H54 (cell line): ENCODE results near the gene CPNE8.

Experiments
- DNase-seq: peaks from one replicate; pipeline ENCODE4 v3.0.0; 2011; ENCODE audit warnings: low spot score, mixed read lengths; ENCODE audit not compliant: insufficient read length
- FAIRE-seq: peaks from 3 replicates; lab custom pipeline; 2011; peaks lifted over from hg19 to GRCh38; lab: Jason Lieb, UNC
- POLR2A ChIP-seq: IDR thresholded peaks from 2 replicates; pipeline ENCODE4 v1.6.1; 2011; ENCODE audit warnings: low read depth, mild to moderate bottlenecking, low read length

Gene CPNE8

DNA sequence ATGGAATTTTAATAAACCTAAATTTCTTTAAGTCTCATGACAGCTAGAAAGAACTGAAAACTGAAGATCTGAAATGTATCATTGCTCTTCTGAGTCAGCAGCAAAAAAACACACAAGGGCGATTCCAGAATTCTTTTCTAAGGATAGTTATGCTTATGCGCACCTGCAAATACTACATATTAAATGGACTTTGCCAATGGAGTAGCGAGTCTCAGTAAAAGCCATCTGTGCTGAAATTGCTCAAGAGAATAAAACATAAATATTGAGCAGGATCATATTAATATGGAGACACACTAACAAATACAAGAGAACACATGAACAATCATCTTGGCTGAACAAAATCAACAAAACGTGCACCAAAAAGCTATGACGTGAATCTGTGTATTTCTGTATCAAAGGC, 73.7 kb downstream of the CPNE8 start:
- no peak for FAIRE-seq
- TF ChIP-seq POLR2A, result no peak
- no peak for DNase-seq

DNA sequence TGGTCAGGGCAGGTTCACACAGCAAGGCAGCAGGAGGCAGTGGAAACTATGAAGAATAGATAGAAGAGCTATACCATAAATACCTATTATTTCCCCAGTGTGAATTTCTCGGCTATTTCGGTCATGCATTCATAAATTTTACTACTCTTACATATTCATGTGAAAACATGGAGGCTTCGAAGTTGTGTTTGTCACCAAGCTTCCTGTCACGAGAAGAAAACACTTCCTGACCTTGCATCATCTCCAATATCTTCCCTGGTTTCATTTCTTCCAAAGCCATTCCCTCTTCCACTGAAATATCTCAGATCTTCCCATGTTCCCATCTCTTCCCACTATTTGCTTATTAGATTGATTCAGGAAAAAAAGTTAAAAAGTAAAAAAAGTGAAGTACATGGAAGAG, 80.4 kb downstream of the CPNE8 start:
- DNase-seq (no peak), FAIRE-seq (no peak)
- no peak for TF ChIP-seq POLR2A

DNA sequence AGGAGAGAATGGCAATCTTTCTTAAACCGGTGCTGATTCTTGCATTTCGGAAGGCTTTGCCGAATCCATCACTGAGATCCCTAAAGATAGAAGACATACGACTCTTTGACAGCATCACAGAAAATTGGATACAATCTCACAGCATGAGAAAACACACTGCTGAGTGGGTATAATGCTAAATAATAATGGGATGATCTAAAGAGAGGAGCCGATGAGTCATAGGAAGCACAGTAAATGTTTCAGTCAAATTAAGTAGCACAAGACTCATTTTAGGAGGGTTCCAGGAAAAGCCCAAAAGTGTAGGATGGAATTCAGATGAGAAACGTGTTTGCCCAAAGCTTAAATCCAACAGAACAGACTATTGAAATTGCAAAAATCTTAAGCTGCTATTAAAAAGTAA, 81.7 kb downstream of the CPNE8 start:
- no peak for FAIRE-seq
- TF ChIP-seq POLR2A, result no peak
- no peak for DNase-seq

DNA sequence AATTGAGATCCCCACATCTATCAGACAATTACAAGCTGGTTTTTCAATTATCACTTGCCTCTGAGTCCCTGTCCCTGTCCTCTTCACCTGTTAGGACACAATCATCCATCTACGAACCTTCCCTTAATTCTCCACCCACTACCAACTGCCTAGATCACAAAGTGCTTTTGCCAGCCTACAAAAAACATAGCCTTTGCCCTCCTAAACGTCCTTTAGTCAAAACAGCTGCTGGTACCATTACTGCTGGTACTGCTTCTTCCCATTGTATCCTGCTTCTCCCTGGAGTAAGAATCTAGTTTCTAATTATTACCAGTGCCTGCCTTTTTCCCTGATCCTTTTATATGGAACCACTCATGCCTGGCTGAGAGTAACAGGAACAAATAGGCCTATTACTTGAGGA, 82.1 kb downstream of the CPNE8 start:
- FAIRE-seq, result no peak
- DNase-seq, result no peak
- no peak for TF ChIP-seq POLR2A

DNA sequence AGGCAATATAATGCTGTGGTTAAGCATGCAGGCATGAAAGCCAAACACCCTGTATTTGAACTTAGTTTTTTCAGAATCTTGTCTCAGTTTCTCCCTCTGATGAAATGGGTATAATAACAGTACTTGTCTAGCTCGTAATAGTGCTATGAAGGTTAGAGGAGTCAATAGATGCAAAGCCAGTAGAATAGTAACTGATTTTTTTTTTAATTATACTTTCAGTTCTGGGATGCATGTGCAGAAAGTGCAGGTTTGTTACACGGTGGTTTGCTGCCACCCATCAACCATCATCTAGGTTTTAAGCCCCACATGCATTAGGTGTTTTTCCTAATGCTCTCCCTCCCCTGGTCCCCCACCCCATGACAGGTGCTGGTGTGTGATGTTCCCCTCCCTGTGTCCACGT, 87.4 kb downstream of the CPNE8 start:
- FAIRE-seq, result no peak

DNA sequence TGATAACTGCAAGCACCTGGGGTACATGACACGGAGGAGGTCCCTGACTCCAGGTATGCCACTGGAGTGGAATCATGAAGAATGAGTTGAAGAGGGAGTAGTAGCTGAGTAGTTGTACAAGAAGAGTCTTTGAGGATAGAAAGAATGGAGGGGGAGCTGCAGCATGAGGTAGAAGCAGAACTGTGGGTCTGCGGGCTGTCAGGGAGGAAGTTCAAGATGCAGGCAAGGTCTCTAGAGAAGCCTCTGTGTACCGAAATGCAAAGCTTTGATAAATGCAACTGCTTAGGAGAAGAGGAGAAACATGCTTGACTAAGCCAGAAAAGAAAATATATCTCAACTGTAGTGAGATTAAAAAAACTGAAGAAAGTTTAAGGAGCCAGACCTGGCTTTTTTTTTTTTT, 91.5 kb downstream of the CPNE8 start:
- no peak for FAIRE-seq
- DNase-seq, result no peak
- no peak for TF ChIP-seq POLR2A

More for the DNA sequence above, 87.4 kb downstream of the CPNE8 start:
- no peak for DNase-seq
- no peak for TF ChIP-seq POLR2A

DNA sequence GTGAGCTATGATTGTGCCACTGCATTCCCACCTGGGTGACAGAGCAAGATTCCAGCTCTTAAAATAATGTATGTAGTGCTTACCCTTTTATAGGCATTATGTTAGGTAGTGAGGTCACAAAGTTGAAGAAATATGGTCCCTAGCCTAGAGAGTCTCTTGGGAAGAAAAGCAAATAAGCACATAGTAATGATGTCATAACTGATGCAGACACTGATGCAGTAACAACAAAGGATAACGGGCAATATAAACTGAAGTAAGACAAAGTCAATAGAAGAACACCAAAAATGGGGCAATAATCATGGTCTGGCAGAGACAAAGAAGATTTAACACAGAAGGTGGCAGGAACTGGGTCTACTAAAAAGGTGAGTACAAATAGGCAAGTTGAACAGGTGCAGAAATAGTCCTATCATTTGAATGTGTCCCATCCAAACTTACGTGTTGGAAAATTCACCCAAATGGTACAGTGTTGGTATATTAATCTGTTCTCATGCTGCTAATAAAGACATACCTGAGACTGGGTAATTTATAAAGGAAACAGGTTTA, 93.5 kb downstream of the CPNE8 start:
- DNase-seq (no peak), FAIRE-seq (no peak)
- TF ChIP-seq POLR2A, result no peak

DNA sequence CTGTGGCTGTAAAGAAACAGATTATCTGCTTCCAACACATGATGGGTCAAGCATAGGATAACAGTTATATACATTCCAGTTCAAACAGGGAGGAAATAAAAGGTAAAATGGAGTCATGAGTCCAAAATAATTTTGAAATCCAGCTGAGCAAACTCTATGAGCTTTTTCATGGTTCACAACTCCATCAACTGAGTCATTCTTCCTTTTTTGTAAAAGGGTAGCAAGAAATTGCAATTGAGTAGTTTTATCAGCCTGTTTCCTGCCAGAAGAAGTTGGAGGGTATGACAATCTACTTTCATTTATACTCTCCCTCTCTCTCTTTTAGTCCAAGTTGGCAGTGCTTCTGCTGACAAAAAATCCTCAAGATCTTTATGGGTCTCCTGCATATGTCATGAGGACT, 95.6 kb downstream of the CPNE8 start:
- TF ChIP-seq POLR2A, result no peak
- no peak for DNase-seq
- no peak for FAIRE-seq

DNA sequence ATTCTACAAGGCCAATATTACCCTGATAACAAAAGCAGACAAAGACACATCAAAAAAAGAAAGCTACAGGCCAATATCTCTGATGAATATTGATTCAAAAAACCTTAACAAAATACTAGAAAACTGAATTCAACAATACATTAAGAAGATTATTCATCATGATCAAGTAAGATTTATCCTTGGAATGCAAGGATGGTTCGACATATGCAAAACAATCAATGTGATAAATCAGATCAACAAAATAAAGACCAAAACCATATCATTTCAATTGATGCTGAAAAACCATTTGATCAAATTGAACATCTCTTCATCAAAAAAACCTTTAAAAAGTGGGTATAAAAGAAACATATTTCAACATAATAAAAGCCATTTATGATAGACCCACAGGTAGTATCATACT, 117.3 kb downstream of the CPNE8 start:
- no peak for TF ChIP-seq POLR2A
- no peak for DNase-seq
- FAIRE-seq, result no peak

DNA sequence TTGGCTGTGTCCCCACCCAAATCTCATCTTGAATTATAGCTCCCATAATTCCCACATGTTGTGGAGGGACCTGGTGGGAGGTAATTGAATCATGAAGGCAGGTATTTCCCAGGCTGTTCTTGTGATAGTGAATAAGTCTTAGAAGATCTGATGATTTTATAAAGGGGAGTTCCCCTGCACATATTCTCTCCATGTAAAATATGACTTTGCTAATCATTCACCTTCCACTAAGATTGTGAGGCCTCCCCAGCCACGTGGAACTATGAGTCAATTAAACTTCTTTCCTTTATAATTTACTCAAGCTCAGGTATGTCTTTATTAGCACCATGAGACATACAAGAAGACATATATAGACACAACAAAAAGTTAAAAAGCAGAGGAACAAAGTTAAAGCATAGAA, 120.0 kb downstream of the CPNE8 start:
- no peak for TF ChIP-seq POLR2A
- no peak for DNase-seq
- no peak for FAIRE-seq

DNA sequence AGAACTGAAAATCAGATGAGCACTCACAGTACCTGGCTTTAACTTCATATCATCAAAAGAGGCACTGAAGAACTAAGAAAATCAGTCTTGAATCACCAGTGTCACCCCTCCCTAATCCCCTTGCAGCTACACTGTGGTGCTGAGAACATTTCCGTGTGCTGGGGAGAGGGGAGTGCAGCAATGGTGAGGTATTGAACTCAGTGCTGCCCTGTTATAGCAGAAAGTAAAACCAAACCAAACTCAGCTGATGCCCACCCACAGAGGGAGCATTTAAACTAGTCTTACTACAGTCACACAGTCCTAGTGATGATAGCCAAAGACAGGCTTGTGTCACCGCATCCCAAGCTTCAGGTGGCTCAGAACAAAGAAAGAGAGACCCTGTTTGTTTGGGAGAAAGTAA, 122.1 kb downstream of the CPNE8 start:
- FAIRE-seq, result no peak
- TF ChIP-seq POLR2A, result no peak
- no peak for DNase-seq

DNA sequence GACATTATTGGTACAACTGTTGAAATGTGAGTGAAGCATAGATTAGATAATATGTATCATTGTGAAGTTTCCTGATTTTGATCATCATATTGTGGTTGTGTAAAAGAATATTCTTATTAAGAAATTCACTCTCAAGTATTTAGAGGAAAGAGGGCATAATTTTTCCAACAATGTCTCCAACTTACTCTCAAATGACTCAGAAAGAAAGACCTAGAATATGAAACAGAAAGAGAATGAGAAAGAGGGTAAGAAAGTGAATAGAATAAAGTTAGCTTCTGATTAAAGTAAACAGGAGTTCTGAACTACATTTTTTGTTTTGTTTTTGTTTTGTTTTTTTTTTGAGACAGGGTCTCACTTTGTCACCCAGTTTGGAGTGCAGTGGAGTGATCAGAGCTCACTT, 123.0 kb downstream of the CPNE8 start:
- FAIRE-seq, result no peak
- DNase-seq, result no peak
- TF ChIP-seq POLR2A, result no peak

DNA sequence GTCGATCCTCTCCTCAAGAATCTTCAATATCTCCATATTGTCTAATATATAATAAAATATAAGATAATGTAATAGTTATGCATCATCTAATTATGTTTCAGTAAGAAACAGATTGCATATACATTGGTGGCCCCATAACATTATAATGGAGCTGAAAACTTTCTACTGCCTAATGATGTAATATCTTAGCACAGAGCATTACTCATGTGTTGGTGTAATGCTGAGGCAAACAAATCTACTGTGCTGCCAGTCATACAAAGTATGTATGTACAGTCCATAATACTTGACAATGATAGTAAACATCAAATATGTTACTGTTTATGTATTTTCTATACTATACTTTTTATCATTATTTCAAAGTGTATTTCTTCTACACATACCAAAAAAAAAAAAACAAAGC, 128.7 kb downstream of the CPNE8 start:
- no peak for TF ChIP-seq POLR2A
- DNase-seq, result no peak
- FAIRE-seq, result no peak

DNA sequence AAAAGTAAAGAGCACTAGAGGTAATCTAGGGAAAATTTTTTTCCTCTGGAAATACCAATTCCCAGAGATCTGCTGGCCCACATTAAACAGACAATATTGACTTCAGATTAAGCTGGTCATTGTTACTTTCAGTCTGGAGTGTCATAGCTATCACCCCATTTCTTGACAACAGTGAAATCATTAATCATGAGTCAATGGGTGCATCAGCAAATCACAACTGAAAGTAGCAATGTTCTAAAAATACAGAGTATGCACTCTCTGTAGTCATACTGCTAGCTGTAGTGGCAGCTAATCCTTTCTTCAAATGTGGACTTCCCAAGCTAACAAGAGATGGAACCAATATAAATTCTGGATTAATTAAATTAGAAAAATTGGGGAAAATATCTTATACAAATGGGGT, 129.9 kb downstream of the CPNE8 start:
- TF ChIP-seq POLR2A, result no peak
- no peak for FAIRE-seq
- DNase-seq, result no peak

DNA sequence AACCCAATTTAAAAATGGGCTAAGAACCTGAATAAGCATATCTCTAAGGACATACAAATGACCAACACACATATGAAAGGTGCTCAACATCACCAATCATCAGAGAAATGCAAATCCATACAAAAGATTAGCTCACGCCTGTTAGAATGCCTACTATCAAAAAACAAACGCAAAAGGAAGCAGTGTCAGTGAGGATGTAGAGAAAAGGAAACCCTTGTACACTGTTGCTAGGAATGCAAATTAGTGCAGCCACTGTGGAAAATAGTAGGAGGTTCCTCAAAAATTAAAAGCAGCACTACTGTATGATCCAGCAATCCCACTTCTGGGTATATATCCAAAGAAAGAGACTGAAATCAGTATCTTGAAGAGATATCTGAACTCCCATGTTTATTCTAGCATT, 133.0 kb downstream of the CPNE8 start:
- DNase-seq, result no peak
- no peak for TF ChIP-seq POLR2A
- FAIRE-seq, result no peak

DNA sequence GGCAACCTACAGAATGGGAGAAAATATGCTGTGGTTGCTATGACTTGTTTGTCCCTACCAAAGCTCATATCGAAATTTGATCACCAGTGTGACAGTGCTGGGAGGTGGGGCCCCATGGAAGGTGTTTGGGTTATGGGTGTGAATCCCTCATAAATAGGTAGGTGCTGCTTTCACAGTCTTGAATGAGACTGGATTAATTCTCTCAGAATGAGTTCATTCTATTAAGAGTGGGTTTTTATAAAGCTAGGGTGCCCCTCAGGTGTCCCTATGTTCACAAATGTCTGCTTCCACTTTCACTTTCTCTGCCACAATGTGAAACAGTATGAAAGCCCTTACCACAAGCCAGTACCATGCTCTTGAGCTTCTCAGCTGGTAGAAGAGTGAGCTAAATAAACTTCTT, 133.5 kb downstream of the CPNE8 start:
- DNase-seq, result no peak
- FAIRE-seq, result no peak
- no peak for TF ChIP-seq POLR2A
